Stimulated activated CD4-positive, alpha-beta T cell treated with anti-CD3 and anti-CD28 coated beads, Interleukin-1b, Interleukin-23, amount 100 ng/mL, for 24 hours (primary cell): ENCODE data around the gene COP1.
"Not testable (repeated sequence)": the region's sequence is repeated elsewhere in the genome, so short reads cannot be mapped to it uniquely, and the experiment has no call there.

ENCODE experiments used
- DNase-seq, 4 experiments: peaks; one replicate each; pipeline ENCODE4 v3.0.0-alpha.2; 2020; ENCODE audit warnings: low read depth in 4 of 4, low spot score in 1 of 4

Gene COP1

DNA sequence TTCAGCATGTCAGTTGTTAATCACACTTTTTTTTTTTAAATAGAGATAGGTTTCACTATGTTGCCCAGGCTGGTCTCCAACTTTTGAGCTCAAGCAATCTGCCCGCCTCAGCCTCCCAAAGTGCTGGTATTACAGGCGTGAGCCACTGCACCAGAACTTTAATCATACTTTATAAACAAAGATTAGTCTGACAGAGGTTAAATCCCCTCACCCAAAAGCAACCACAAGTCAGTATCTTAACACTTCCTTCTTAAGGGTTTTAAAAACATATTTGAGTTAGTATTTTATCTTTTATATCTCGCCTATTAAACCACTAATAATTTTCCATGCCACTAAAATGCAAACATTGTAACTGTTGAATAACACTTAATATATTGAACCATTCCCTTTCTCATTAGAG lies 70.2 kb downstream of the COP1 start:
- no peak for DNase-seq

DNA sequence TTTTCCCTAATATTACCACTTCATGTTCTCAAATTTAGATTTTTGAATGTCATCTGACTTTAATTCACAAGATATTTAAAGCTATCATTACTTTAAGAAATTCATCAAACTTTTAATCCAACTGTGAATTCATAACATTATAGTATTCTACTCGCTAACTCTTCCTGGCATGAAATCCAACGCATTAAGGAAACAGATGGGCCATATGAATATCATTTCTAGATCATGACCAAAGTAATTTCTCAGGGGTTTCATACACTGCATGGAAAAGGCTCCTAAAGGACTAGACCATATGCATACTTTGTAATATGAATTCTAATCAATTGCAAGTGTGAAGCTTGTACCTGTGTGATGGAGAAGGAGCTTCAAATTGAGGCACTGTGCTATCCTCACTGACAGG lies 72.4 kb downstream of the COP1 start:
- no peak for DNase-seq

DNA sequence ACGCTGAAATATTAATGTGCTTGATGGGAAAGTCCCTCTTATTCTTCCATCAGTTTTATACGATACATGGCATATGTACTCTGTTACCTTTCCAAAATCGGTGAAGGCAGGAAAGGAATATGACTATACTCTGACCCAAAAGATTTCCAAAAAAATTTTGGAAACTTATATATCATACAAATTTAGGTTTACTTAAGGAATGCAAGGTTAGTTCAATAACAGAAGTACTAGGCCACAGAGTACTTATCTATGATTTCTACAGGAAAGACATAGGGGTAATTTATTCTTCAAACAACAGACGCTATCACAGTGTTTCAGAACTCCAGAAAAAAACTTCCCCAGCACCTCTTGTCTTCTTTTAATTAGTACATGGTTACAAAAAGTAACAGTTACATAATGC lies 84.8 kb downstream of the COP1 start:
- no peak for DNase-seq

DNA sequence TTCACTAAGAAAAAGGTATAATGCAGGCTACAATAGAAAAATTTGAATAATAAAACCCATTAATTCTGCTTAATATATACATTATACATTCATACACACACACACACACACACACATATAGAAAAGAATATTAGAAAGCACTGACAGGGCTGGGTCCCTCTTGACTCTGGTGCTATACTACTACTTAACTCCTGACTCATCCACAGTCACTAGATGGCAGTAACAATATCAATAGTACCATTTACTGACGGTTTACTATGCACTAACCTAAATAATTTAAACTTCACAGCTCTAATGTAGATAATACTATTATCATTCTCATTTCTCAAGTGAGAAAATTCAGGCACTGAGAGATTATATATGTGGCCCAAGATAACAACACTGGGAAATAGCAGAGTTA lies 87.5 kb downstream of the COP1 start:
- no peak for DNase-seq

DNA sequence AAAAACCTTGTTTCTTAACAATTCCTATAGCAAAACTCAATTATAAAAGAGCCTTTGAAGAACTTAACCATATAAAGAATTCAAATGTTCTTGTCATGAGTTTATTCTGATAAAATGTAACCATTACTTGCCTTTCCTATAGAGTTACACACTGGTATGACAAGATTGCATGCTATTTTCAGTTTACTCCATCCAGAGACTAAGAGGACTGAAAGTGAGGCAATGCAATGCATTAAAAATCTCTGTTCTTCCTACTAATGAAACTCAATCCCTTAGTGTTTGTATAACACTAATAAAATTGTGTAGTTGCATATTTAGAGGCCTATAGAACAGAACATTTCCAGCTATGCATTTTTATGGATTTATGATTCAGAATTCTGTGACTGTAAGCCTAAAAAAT lies 88.1 kb downstream of the COP1 start:
- no peak for DNase-seq

DNA sequence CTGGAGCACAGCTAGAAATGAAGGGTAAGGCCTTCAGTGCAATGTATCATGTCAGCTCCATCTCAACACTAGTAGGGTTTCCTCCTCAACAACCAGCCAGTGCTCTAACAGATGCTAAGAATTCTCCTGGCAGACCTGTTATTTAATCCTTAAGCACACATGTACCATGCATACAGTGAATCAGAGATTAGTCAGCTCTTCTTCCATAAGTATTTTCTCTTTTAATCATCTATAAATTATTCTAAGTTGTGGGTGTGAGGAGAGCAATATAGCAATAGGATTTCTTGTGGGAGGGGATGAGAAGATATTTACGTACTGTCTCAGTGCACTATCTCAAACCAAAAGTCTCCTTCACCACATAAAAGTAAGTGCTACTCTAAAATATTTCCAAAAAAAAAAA lies 95.3 kb downstream of the COP1 start:
- no peak for DNase-seq

DNA sequence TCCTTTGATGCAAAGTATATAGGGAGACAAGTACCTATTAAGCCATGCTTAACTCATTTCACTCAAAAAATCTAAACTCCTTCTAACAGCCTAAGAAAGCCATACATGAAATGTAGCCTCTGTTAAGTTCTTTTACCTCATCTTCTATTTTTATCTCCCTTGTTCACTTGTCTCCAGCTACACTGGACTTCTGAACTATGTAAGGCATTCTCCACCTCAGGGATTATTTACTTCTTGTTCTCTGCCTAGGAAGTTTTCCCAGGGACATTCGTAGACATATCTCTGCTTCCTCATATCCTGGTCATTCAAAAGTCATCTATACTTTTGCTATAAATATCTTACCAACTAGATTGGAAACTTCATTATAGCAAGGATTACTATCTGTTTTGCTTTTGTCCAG lies 96.9 kb downstream of the COP1 start:
- DNase-seq, result no peak

DNA sequence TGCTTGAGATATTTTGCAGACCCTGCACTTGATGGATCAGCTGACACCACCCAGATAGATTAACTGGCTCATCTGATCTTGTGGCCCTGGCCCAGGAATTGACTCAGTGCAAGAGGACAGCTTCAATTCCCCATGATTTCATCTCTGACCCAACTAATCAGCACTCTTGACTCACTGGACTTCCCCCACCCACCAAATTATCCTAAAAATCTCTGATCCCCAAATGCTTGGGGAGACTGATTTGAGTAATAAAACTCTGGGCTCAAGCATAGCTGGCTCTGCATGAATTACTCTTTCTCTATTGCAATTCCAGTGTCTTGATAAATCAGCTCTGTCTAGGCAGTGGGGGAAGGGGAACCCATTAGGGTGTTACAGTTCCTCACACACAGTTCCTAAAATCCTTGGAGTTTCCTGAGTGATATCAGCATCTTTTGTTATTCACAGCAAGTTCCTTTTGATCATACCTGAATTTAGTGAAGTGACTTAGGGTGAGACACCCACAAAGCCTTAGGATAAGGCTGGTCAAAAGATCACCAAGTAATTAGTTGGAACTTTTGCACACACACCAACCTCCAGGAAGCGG lies 104.2 kb downstream of the COP1 start:
- peak in 1 of 4 experiments; percentile 4 for DNase-seq

DNA sequence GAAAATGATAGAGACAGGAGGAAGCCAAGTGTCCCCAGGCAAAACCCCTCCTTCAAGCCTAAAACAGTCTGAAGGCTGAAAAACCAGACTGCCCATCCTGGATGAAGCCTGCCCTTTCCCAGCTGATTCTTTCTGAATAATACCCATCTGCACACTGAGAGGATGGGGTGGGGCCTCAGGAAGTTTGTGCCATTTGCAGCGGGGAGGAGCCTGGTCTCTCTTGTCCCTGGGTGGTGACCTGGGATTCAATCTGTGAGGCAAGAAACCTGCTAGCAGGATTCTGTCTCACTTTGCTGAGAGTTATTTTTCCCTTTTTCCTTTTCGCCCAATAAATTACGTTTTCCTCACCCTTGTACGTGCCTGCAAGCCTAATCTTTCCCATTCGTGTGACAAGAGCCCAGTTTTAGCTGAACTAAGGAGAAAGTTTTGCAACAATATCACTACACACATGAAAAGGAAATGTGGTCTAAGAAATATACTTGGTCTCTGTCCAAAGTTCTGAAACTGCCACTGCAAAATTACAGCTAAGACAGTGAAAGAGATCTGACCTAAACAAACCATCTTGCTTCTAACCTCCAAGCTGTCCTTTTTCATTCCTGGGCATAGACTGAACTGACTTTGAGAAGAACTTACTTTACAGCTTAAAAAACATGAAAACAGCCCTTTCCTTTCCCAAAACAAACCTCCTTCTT lies 105.0 kb downstream of the COP1 start:
- no peak for DNase-seq

DNA sequence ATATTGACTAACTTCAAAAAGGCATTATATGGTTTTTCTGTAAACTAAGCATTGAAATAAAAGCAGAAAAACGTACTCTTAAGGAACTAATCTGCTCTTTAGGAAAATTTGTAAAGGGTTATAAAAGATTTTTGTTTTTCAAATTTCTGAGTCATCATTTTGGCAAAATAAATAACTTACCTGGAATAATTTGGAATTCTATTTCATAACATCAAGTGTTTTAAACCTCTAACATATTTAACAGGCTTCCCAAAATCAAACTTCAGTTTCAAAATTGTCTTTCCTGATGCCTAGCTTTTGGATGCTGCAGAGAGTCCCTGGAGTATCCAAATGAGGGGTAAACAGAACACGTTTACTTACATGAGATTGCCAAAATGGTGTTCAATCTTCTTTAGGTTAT lies 108.5 kb downstream of the COP1 start:
- DNase-seq, result no peak

DNA sequence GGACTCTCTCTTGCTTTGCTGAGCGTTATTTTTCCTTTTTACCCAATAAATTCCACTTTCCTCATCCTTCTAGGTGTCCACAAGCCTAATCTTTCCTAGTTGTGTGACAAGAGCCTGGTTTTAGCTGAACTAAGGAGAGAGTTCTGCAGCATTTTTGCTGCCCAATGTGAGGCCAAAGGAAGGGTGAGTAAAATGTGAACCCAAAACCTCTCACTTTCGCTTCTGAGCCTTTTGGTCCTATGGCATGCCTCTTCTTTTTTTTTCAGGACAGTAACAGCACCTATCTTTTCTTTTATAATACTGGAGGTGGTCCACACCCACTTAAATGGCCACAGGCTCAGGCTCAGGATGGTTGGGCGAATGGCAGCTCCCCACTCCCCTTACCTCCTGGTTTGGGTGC lies 111.1 kb downstream of the COP1 start:
- DNase-seq, result no peak

DNA sequence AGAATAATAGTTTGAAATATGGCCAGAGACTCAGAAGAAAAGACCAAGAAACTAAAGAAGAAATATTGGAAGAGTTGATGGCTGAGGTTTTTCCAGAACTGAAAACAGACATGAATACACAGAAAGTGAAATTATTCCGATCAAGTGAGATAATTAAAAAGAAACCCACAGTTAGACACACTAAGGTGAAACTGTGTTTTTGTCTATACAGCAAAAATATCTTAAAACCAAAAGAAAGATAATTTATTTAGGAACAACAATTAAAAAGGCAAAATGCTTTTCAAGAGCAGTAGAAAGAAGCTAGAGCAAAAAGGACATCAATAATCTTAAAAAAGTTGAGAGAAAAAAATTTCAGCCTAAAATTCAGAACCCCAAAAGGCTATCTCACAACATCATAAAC lies 116.3 kb downstream of the COP1 start:
- no peak for DNase-seq

DNA sequence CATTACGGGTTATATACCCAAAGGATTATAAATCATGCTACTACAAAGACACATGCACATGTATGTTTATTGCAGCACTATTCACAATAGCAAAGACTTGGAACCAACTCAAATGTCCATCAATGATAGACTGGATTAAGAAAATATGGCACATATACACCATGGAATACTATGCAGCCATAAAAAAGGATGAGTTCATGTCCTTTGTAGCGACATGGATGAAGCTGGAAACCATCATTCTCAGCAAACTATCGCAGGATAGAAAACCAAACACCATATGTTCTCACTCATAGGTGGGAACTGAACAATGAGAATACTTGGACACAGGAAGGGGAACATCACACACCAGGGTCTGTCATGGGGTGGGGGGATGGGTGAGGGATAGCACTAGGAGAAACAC lies 119.3 kb downstream of the COP1 start:
- DNase-seq, result not testable (repeated sequence)

DNA sequence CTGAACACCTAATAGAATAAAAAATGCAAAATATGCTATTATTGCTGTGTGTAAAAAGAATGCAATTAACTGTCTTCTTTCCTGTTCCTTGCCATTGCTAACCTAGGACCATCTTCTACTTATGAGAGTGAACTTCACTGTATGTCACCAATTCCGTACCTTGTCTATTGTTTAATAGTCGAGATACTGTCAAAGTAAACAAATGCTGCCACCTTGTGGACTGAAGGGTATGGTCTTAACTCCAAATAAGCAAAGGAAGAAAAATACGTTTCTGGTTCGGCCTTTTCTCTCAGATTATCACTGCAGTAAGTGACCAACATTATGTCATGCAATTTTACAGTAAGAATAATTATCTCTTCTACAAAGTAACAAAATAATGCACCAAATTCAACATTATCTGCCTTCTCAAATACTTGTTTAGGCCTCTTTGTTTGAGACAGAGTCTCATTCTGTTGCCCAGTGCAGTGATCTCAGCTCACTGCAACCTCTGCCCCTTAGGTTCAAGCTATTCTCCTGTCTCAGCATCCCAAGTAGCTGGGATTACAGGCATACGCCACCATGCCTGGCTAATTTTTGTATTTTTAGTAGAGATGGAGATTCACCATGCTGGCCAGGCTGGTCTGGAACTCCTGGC lies 133.4 kb downstream of the COP1 start:
- DNase-seq, result peak in 3 of 4 experiments; percentile 2 to 13 (median 3)

DNA sequence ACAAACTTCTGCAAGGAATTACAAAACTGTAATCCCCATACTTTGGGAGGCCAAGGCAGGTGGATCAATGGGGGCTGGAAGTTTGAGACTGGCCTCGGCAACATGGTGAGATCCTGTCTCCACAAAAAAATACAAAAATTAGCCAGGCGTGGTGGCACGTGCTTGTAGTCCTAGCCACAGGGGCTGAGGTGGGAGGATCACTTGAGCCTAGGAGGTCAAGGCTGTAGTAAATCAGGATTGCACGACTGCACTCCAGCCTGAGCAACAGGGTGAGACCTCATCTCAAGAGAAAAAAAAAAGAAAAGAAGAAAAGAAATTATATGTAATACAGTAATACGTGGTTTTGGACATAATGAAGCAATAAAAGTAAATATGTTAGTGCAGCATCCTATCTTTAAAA lies 138.2 kb downstream of the COP1 start:
- DNase-seq, result no peak

DNA sequence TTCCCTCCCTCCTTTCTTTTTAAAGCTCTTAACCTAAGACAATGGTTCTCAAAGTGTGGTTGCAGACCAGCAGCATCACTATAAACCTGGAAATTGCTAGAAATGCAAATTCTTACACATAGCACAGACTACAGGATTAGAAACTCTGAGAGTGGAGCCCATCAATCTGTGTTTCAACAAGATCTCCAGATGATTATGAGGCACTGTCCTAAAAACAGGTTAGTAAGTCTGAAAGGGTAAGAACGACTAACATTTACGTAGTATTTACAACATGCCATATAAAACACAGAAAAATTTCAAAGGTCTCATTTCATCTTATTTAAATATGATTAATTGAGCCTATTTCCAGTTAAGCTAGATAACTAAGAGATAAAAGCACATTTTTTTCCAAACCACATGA lies 138.8 kb downstream of the COP1 start:
- DNase-seq, result no peak

DNA sequence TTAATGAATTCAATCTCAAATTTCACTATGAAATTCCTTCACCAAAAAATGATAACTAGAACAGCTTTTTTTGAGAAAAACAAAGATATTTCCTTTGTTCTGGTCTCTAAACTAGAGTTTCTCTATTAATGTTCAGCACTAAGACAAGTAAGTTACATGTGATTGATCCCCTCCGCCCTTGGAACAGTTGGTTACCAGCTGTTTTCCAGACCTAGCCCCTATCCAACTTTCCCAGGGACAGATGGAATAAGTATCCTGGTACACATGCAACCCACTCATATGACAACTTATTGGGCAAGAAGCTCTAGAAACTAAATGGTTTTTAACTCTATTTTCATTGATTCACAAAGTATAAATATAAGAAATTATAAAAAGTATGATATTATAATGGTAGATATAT lies 140.4 kb downstream of the COP1 start:
- DNase-seq, result no peak

DNA sequence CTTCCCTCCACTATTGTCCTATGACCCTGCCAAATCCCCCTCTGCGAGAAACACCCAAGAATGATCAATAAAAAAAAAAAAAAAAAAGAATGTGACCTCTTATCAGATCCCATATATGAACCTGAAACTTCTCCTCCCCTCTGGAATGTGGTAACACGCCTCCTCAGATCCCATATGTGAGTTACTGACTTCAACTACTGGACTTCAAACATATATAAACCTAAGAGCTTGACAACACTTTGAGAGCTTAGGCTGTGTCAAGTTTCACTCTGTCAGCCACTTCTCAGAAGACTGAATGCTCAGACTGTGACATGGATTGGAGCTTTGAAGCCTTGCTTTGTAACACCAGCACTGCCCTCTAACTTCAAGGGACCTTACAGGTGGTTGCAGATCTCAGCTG lies 148.4 kb downstream of the COP1 start:
- no peak for DNase-seq

DNA sequence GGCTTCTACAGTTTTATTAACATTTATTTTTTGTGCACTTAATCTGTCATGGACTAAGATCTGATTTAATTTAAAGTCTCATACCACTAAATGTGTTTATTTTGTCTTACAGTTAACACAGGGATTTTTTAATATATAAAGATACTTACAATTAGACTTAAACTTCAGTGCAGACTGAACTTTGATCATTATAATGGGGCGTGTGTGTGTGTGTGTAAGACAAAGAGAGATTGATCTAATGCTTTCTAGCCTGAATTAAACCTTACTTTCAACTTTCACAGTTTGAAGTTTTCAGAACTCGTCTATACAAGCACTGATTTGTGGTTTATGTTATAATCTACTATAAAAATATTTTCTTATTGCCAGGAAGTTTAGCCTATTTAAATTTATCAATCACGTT lies 150.8 kb downstream of the COP1 start:
- DNase-seq, result no peak

DNA sequence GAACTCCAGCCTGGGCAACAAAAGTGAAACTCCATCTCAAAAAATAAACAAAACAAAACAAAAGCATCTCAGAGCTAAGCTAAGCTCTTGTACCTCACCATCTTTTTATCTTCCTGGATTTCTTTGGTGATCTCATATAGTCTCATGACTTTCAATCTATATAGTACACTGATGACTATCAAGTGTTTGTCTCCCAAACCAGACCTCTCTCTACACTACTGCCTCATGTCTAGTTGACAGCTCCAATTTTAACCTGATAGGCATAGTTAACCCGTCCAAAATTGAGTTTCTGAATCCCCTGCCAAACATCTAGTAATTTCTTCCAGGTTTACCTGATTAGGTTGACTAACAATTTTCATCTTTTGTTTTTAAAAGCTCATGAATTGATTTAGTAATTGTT lies 151.7 kb downstream of the COP1 start:
- no peak for DNase-seq

DNA sequence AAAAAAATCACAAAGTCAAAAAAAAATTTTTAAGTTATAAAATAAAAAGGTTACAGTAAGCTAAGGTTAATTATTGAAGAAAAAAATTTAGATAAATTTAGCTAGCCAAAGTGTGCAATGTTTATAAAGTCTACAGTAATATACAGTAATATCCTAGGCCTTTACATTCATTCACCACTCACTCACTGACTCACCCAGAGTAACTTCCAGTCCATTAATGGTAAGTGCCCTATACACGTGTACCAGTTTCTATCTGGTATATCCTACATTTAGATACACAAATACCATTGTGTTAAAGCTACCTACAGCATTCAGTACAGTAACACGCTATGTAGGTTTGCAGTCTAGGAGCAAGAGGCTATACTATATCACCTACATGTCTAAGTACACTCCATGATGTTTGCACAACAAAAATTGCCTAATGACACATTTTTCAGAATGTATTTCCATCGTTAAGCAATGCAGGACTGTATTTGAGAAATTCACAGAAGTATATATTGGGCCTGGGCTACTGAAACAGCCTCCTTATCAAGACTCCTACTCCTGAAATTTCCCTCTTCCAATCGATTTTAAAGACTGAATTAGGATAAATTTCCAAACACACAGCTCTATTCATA lies 155.1 kb downstream of the COP1 start:
- no peak for DNase-seq

DNA sequence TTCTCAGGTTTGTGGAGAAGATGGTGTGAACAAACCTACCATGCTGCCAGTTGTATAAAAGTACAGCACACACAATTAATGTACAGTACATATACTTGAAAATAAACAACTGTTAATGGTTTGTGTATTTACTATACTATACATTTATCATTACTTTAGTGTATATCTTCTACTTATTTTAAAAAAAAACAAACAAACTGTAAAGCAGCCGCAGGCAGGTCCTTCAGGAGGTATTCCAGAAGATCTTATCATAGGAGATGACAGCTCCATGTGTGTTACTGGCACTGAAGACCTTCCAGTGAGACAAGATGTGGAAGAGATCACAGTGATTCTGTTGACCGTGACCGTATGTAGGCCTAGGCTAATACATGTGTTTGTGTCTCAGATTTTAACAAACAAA lies 155.7 kb downstream of the COP1 start:
- no peak for DNase-seq
